ENCODE data around the gene FAM219A. TPM values are rescaled to one million over a fixed set of nuclear protein-coding genes. Genes with fewer than 3 reads are reported as not detected.

FAM219A gene
- total RNA-seq, 2 donors from 2014 or later = 6.5 to 6.6 TPM

DNA sequence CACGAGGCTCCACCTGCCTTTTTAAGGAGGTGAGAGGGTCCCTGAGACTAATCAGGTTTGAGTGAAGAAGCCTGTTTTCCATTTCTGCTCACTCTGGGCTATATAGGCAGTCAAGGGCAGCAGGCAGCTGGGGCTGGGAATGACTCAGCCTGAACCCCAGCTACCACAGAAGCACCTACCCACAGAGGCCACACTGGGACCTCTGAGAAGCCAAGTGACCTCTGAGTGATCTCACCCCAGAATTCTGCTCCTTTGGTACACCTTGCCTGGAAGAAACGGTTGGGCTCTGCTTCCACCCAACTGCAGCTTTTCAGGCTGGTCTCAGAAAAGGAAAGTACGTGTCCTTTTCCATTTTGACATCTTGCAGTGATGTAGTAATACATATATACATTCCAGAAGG is 6.8 kb downstream of the FAM219A start:
- H3K27ac ChIP-seq = peak overlapping the region in 1 of 4 donors; percentile 21
- DNase-seq = no peak
- WGBS, 2 donors = 75 to 76% methylated on average over 3 of the region's 3 CpGs

GRCh38 chr9:34451135-34451534 is 7.2 kb downstream of the FAM219A start:
- intact Hi-C loops (cut with DNase I) = no loop called here
- 66 to 85% methylated on average over 2 of the region's 2 CpGs for WGBS, 2 donors
- no peaks in the 10 kb centered on the region for H3K36me3 ChIP-seq (replicated peaks in 1 of 2; ENCODE audit: insufficient read depth in 1 of 2, low read depth in 2 of 2)
- ATAC-seq (no peak), DNase-seq (no peak)
- TF ChIP-seq POLR2A (IDR thresholded peaks at IDR 0.05) = no peak
- TF ChIP-seq, protein P1, sequence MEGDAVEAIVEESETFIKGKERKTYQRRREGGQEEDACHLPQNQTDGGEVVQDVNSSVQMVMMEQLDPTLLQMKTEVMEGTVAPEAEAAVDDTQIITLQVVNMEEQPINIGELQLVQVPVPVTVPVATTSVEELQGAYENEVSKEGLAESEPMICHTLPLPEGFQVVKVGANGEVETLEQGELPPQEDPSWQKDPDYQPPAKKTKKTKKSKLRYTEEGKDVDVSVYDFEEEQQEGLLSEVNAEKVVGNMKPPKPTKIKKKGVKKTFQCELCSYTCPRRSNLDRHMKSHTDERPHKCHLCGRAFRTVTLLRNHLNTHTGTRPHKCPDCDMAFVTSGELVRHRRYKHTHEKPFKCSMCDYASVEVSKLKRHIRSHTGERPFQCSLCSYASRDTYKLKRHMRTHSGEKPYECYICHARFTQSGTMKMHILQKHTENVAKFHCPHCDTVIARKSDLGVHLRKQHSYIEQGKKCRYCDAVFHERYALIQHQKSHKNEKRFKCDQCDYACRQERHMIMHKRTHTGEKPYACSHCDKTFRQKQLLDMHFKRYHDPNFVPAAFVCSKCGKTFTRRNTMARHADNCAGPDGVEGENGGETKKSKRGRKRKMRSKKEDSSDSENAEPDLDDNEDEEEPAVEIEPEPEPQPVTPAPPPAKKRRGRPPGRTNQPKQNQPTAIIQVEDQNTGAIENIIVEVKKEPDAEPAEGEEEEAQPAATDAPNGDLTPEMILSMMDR (IDR thresholded peaks at IDR 0.05) = no peak
- peak overlapping the region in 1 of 4 donors; percentile 21 for H3K27ac ChIP-seq
- no peak overlapping the region for H3K4me3 ChIP-seq
- H3K4me1 ChIP-seq = no peaks in the 10 kb centered on the region
- no peaks in the 10 kb centered on the region for H3K9me3 ChIP-seq
- no peaks in the 10 kb centered on the region for H3K27me3 ChIP-seq

More for the DNA sequence above, 6.8 kb downstream of the FAM219A start:
- intact Hi-C loops (cut with DNase I) = no loop called here
- H3K27me3 ChIP-seq = no peaks in the 10 kb centered on the region
- H3K9me3 ChIP-seq = no peaks in the 10 kb centered on the region
- no peaks in the 10 kb centered on the region for H3K36me3 ChIP-seq (replicated peaks in 1 of 2; ENCODE audit: insufficient read depth in 1 of 2, low read depth in 2 of 2)
- peaks cover 2% of the 10 kb centered on the region for H3K4me1 ChIP-seq
- ATAC-seq = no peak
- H3K4me3 ChIP-seq = no peak overlapping the region
- TF ChIP-seq POLR2A (IDR thresholded peaks at IDR 0.05) = no peak
- TF ChIP-seq, protein P1 (IDR thresholded peaks at IDR 0.05) = no peak

DNA sequence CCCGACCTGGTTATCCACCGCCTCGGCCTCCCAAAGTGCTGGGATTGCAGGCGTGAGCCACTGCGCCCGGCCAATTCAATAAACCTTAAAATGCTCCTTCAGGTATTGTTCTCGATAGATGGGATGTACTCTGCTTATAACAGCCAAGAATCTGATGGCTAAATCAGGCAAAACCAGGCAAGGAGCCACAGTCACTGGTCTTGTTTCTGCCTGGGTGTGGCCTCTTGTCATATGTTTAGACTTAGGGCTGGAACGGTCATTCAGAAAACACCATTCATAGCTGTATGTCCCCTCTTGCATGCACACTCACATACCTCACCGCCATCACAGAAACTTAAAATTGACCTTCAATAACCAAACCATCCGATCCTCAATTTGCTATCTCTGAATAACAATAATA is 7.7 kb downstream of the FAM219A start:
- ATAC-seq (no peak), DNase-seq (no peak)
- H3K36me3 ChIP-seq (replicated peaks in 1 of 2; ENCODE audit: insufficient read depth in 1 of 2, low read depth in 2 of 2) = no peaks in the 10 kb centered on the region
- WGBS, 2 donors = 93 to 94% methylated on average over 10 of the region's 10 CpGs
- H3K4me3 ChIP-seq = no peak overlapping the region
- intact Hi-C loops (cut with DNase I) = no loop called here
- no peaks in the 10 kb centered on the region for H3K4me1 ChIP-seq
- no peaks in the 10 kb centered on the region for H3K27me3 ChIP-seq
- H3K27ac ChIP-seq = no peak overlapping the region
- no peaks in the 10 kb centered on the region for H3K9me3 ChIP-seq
- TF ChIP-seq POLR2A (IDR thresholded peaks at IDR 0.05) = no peak
- TF ChIP-seq, protein P1 (IDR thresholded peaks at IDR 0.05) = no peak

DNA sequence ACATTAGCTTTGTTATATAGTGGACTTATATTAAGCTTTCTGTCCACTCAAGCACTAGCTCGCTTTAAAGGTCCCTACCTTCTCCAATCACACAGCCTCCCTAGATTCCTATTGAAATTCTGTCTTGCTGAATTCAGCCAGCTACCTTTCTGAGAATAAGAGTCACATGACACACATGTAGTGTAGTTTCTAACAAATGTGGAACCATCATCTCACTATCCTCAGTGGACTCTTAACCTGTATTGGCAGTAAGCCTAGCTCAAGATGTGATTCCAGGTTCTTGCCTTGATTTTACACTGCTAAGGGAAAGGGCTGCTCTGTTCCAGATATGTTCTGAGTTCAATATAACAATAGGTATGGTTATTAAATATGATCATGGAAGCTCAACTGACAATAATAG is 11.4 kb downstream of the FAM219A start:
- H3K27ac ChIP-seq = no peak overlapping the region
- 97 to 100% methylated on average over 1 of the region's 1 CpG for WGBS, 2 donors
- no peak overlapping the region for H3K4me3 ChIP-seq
- no peaks in the 10 kb centered on the region for H3K36me3 ChIP-seq (replicated peaks in 1 of 2; ENCODE audit: insufficient read depth in 1 of 2, low read depth in 2 of 2)
- no peak for TF ChIP-seq POLR2A (IDR thresholded peaks at IDR 0.05)
- TF ChIP-seq, protein P1 (IDR thresholded peaks at IDR 0.05) = no peak
- no peaks in the 10 kb centered on the region for H3K9me3 ChIP-seq
- H3K27me3 ChIP-seq = no peaks in the 10 kb centered on the region
- H3K4me1 ChIP-seq = peaks cover 7% of the 10 kb centered on the region
- DNase-seq (no peak), ATAC-seq (no peak)
- intact Hi-C loops (cut with DNase I) = no loop called here

GRCh38 chr9:34446468-34446891 is 11.9 kb downstream of the FAM219A start:
- intact Hi-C loops (cut with DNase I) = no loop called here
- Histone ChIP-seq H3K27me3 (no peaks in the 10 kb centered on the region), H3K9me3 (no peaks in the 10 kb centered on the region), H3K4me3 (no peak overlapping the region), H3K36me3 (replicated peaks in 1 of 2; ENCODE audit: insufficient read depth in 1 of 2, low read depth in 2 of 2) (no peaks in the 10 kb centered on the region), H3K4me1 (peaks cover 7% of the 10 kb centered on the region), H3K27ac (no peak overlapping the region)
- no peak for TF ChIP-seq POLR2A (IDR thresholded peaks at IDR 0.05)
- TF ChIP-seq, protein P1 (IDR thresholded peaks at IDR 0.05) = no peak
- DNase-seq (no peak), ATAC-seq (no peak)
